ENCODE measurements around the gene MAP3K9.

- TF ChIP-seq SIN3A (IDR thresholded peaks at IDR 0.05; ENCODE audit: borderline replicate concordance, insufficient read depth, low read depth, low read length) (no peak), CTCF (IDR thresholded peaks at IDR 0.05) (no peak), REST (IDR thresholded peaks at IDR 0.05; ENCODE audit: insufficient read depth in 1 of 2, low read depth in 2 of 2, low read length in 1 of 2) (no peak)
Measured at GRCh38 chr14:70827752-70828151, 18.4 kb upstream of the MAP3K9 start.

All from Panc1 (cell line).